ENCODE measurements around the gene SLC13A5. TPM values are rescaled to one million over a fixed set of nuclear protein-coding genes. Genes with fewer than 3 reads are reported as not detected.
"Not testable (repeated sequence)": the region's sequence is repeated elsewhere in the genome, so short reads cannot be mapped to it uniquely, and the experiment has no call there.

SLC13A5 gene
- total RNA-seq, 1 experiment from 2014 or later, result not detected

GRCh38 chr17:6695051-6695450 lies 18.1 kb downstream of the SLC13A5 start:
- no TSS peak for BruUV-seq (replicated peaks)
- no peaks in the 10 kb centered on the region for H3K4me1 ChIP-seq (ENCODE audit: insufficient read depth, low read length)
- POLR2A ChIA-PET (ENCODE audit: unreplicated experiment), result no interaction called here

GRCh38 chr17:6691958-6692357 lies 21.2 kb downstream of the SLC13A5 start:
- H3K4me2 ChIP-seq (ENCODE audit: low read length); H3K9me3 ChIP-seq (ENCODE audit: low read length); H3K27ac ChIP-seq (ENCODE audit: low read length); H3K9me2 ChIP-seq (replicated peaks; ENCODE audit: low read length); POLR2A ChIA-PET (ENCODE audit: unreplicated experiment); ATAC-seq; DNase-seq; H4K20me1 ChIP-seq (ENCODE audit: low read length); H3K9ac ChIP-seq (ENCODE audit: low read length); H2AFZ ChIP-seq (ENCODE audit: low read length); BruUV-seq (replicated peaks); H3K79me2 ChIP-seq (ENCODE audit: low read length); H3F3A ChIP-seq (ENCODE audit: low read length, unreplicated experiment); H3K36me3 ChIP-seq (ENCODE audit: low read depth, low read length); H3K4me3 ChIP-seq (ENCODE audit: low read length); H3K27me3 ChIP-seq (ENCODE audit: low read length); H3K4me1 ChIP-seq (ENCODE audit: insufficient read depth, low read length); intact Hi-C loops (cut with micrococcal nuclease); CTCF ChIA-PET: not testable (repeated sequence)

More at GRCh38 chr17:6695051-6695450, 18.1 kb downstream of the SLC13A5 start:
- no peaks in the 10 kb centered on the region for H3K36me3 ChIP-seq (ENCODE audit: low read depth, low read length)
- H3K9me2 ChIP-seq (replicated peaks; ENCODE audit: low read length), result no peaks in the 10 kb centered on the region
- TF ChIP-seq EZH2phosphoT487 (IDR thresholded peaks at IDR 0.05; ENCODE audit: borderline replicate concordance, low read length) (no peak), EZH2 (IDR thresholded peaks at IDR 0.05; ENCODE audit: low read length, unreplicated experiment) (no peak), CTCF (conservative IDR thresholded peaks at IDR 0.05; ENCODE audit: low read depth, low read length) (no peak)
- H3K79me2 ChIP-seq (ENCODE audit: low read length), result no peaks in the 10 kb centered on the region
- H3K27me3 ChIP-seq (ENCODE audit: low read length), result no peaks in the 10 kb centered on the region
- H3K27ac ChIP-seq (ENCODE audit: low read length), result no peak overlapping the region
- no peaks in the 10 kb centered on the region for H3F3A ChIP-seq (ENCODE audit: low read length, unreplicated experiment)
- CTCF ChIA-PET, result no interaction called here
- DNase-seq (no peak), ATAC-seq (no peak)
- no peak overlapping the region for H3K9ac ChIP-seq (ENCODE audit: low read length)
- intact Hi-C loops (cut with micrococcal nuclease), result no loop called here
- no peak overlapping the region for H3K4me3 ChIP-seq (ENCODE audit: low read length)
- no peaks in the 10 kb centered on the region for H3K9me3 ChIP-seq (ENCODE audit: low read length)
- H4K20me1 ChIP-seq (ENCODE audit: low read length), result no peaks in the 10 kb centered on the region
- no peak overlapping the region for H3K4me2 ChIP-seq (ENCODE audit: low read length)
- no peak overlapping the region for H2AFZ ChIP-seq (ENCODE audit: low read length)

GRCh38 chr17:6691546-6691945 lies 21.6 kb downstream of the SLC13A5 start:
- TF ChIP-seq EZH2 (IDR thresholded peaks at IDR 0.05; ENCODE audit: low read length, unreplicated experiment), result no peak
- TF ChIP-seq CTCF (conservative IDR thresholded peaks at IDR 0.05; ENCODE audit: low read depth, low read length), result no peak
- TF ChIP-seq EZH2phosphoT487 (IDR thresholded peaks at IDR 0.05; ENCODE audit: borderline replicate concordance, low read length), result no peak
- Histone ChIP-seq H3K79me2 (ENCODE audit: low read length) (no peaks in the 10 kb centered on the region), H3K4me1 (ENCODE audit: insufficient read depth, low read length) (no peaks in the 10 kb centered on the region), H3K27me3 (ENCODE audit: low read length) (no peaks in the 10 kb centered on the region), H4K20me1 (ENCODE audit: low read length) (no peaks in the 10 kb centered on the region), H2AFZ (ENCODE audit: low read length) (no peak overlapping the region), H3K36me3 (ENCODE audit: low read depth, low read length) (no peaks in the 10 kb centered on the region), H3K4me3 (ENCODE audit: low read length) (no peak overlapping the region), H3K27ac (ENCODE audit: low read length) (no peak overlapping the region), H3K9me2 (replicated peaks; ENCODE audit: low read length) (no peaks in the 10 kb centered on the region), H3F3A (ENCODE audit: low read length, unreplicated experiment) (no peaks in the 10 kb centered on the region), H3K9me3 (ENCODE audit: low read length) (no peaks in the 10 kb centered on the region), H3K4me2 (ENCODE audit: low read length) (no peak overlapping the region), H3K9ac (ENCODE audit: low read length) (no peak overlapping the region)
- intact Hi-C loops (cut with micrococcal nuclease), result no loop called here
- ChIA-PET CTCF (no interaction called here), POLR2A (ENCODE audit: unreplicated experiment) (no interaction called here)
- no peak for DNase-seq
- no TSS peak for BruUV-seq (replicated peaks)
- ATAC-seq, result no peak

All from PC-3 (cell line).